AG04450 (cell line): ENCODE data around the gene RASAL1. TPM values are rescaled to one million over a fixed set of nuclear protein-coding genes. Genes with fewer than 3 reads are reported as not detected.

Source experiments
- CTCF ChIA-PET: fragments of 300-600, 350-600 bp; formaldehyde crosslinking; extraction: SDS; loops from one replicate; lab custom pipeline; 2022; ENCODE audit warnings: antibody characterized with exemption, inconsistent platforms; lab: Charles Lee
- POLR2A ChIA-PET: fragments of 350-600 bp; formaldehyde crosslinking; extraction: SDS; loops from one replicate; lab custom pipeline; 2021; ENCODE audit warnings: antibody characterized with exemption, inconsistent platforms; lab: Yijun Ruan, JAX
- DNase-seq: peaks from one replicate; pipeline ENCODE4 v3.0.0-alpha.2; 2011; ENCODE audit warnings: low read depth, low spot score
- H3K27ac ChIP-seq: one replicate; pipeline ENCODE4 v1.5.1; 2012; ENCODE audit warnings: low read depth, low read length, control low read depth
- H3K27me3 ChIP-seq: one replicate; pipeline ENCODE4 v1.6.0; 2012; ENCODE audit warnings: low read length; ENCODE audit not compliant: control insufficient read depth, insufficient read depth
- H3K4me3 ChIP-seq: 2 replicates; pipeline ENCODE4 v1.5.1; 2011; ENCODE audit warnings: mild to moderate bottlenecking, low read depth, low read length, control low read depth
- H3K9me3 ChIP-seq: 2 replicates; pipeline ENCODE4 v1.5.1; 2012; ENCODE audit warnings: low read length; ENCODE audit not compliant: control insufficient read depth, insufficient read depth
- CTCF ChIP-seq: IDR thresholded peaks from 2 replicates; pipeline ENCODE4 v1.5.1; 2011; ENCODE audit warnings: low read depth, low read length, control low read depth, inconsistent platforms
- polyA plus RNA-seq: library from polyadenylated mRNA; depleted of rRNA; stranded (reverse); fragments of >200 nt; gene quantifications from 2 replicates; pipeline ENCODE4 v1.2.3, GENCODE V29; 2011

The RASAL1 gene
- polyA plus RNA-seq, 1 experiment: not detected

- POLR2A ChIA-PET: no interaction called here
- peaks cover 40% of the 10 kb centered on the region for H3K27me3 ChIP-seq
- CTCF ChIA-PET: interaction anchor here (0.7 kb wide), 1 partner anchor 135 kb away, joined by 5 read pairs; no protein-coding TSS in a partner anchor
- TF ChIP-seq CTCF: no peak
- no peak for DNase-seq
- no peak overlapping the region for H3K4me3 ChIP-seq
- H3K9me3 ChIP-seq: no peaks in the 10 kb centered on the region; the same call in 1 of the 2 replicates
- H3K27ac ChIP-seq: no peak overlapping the region
These were observed 79.3 kb downstream of the RASAL1 start for GRCh38 chr12:113056381-113056630.

- DNase-seq: no peak
- no peak for TF ChIP-seq CTCF
- H3K27ac ChIP-seq: no peak overlapping the region
- no peak overlapping the region for H3K4me3 ChIP-seq
- H3K9me3 ChIP-seq: no peaks in the 10 kb centered on the region; the same call in 1 of the 2 replicates
- ChIA-PET CTCF (no interaction called here), POLR2A (no interaction called here)
- H3K27me3 ChIP-seq: peaks cover 35% of the 10 kb centered on the region
These were observed 79.8 kb downstream of the RASAL1 start for GRCh38 chr12:113055594-113056380.

- H3K4me3 ChIP-seq: no peak overlapping the region
- peaks cover 35% of the 10 kb centered on the region for H3K27me3 ChIP-seq
- ChIA-PET CTCF (no interaction called here), POLR2A (no interaction called here)
- TF ChIP-seq CTCF: no peak
- DNase-seq: no peak
- H3K27ac ChIP-seq: no peak overlapping the region
- H3K9me3 ChIP-seq: no peaks in the 10 kb centered on the region; the same call in 1 of the 2 replicates
These were observed 80.5 kb downstream of the RASAL1 start for GRCh38 chr12:113054948-113055486.

- no peak overlapping the region for H3K27ac ChIP-seq
- no peak overlapping the region for H3K4me3 ChIP-seq
- ChIA-PET CTCF (no interaction called here), POLR2A (no interaction called here)
- no peaks in the 10 kb centered on the region for H3K9me3 ChIP-seq
- no peak for TF ChIP-seq CTCF
- DNase-seq: no peak
- peaks cover 25% of the 10 kb centered on the region for H3K27me3 ChIP-seq
These were observed 83.2 kb downstream of the RASAL1 start for GRCh38 chr12:113052326-113052725.

GRCh38 chr12:113051759-113052158, 83.8 kb downstream of the RASAL1 start:
- Histone ChIP-seq H3K27me3 (peaks cover 23% of the 10 kb centered on the region), H3K27ac (no peak overlapping the region), H3K9me3 (no peaks in the 10 kb centered on the region), H3K4me3 (no peak overlapping the region)
- ChIA-PET CTCF (interaction anchor here (1.0 kb wide), 1 partner anchor 59 kb away, joined by 3 read pairs; no protein-coding TSS in a partner anchor), POLR2A (no interaction called here)
- no peak for TF ChIP-seq CTCF
- DNase-seq: no peak
